ENCODE results near the gene SKIC8.

SKIC8 gene

DNA sequence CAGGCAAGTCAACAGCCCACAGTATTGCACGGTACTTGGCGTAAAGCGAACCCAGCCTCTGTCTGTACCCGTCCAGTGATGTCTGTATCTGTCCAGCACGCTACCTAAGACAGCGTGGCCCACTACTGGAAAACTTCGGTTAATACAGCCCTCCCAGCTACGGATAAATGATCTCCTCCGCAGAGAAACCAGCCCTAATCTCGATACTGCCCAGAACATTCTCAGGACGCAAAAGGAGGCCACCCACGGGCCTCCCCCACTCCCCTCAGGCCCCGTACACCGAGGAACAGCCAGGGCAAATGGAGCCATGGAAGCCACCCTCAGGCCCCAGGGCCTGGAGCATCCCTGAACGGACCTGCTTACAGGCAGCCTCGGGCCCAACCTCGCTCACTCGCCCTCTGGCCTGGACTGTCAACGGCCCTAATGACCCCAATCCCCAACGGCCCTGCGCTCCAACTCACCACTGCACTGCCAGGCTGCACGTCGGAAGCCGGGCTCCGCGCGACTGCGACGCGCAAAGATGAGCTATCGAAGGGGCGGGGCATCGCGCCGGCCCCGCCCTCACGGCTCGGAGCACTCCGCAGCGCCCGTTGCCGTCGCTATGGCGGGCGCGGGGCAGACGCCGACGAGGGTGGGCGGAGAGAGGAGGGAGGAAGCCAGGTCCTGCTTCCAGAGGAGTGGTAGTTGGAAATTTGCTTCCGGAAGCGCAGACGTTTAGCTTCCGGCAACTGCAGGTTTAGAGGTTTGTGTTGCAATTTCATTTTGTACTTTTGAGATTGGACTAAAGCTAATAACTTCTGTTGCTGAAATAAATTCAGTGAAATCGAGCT is at the start of gene SKIC8:
SKIC8 (minus strand) TSS at position 509 of the 830 bp plus-strand sequence. CDS start 3,923 bp downstream, outside the sequence.
- no peak for DNase-seq (ENCODE audit: low read depth, low spot score)

DNA sequence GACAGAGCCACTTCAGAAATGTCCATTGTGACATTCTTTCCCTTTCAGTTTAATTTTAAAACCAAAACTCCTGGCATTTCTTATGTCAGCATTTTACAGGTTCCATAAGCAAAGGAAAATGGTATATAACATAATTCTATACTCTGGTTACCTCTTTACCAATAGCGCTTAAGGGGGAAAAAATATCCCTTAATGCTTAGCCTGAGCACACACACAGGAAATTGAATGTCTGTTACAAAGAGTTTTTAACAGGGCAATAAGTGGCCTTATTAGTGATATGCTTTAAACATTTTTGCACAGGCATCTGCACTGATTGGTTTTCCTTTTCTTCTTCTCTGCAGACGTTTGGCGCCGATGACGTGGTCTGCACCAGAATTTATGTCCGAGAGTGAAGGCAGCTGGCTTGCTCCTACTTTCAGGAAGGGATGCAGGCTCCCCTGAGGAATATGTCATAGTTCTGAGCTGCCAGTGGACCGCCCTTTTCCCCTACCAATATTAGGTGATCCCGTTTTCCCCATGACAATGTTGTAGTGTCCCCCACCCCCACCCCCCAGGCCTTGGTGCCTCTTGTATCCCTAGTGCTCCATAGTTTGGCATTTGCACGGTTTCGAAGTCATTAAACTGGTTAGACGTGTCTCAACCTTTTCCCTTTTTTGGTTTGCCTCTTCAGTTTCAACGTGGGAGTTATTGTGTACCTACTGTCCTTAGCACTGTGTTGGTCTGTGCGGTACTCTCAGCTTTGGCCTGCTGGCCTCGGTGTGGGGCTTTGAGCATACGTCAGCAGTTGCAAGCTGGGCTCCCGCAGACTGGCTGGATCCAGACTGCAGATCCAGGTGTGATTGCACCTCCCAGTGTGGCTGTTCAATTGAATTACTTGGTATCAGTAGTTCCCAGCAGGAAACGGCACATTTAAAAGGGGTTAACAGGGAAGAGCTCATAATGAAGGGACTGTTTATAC is 48.5 kb upstream of the SKIC8 start:
- no peak for DNase-seq (ENCODE audit: low read depth, low spot score)

DNA sequence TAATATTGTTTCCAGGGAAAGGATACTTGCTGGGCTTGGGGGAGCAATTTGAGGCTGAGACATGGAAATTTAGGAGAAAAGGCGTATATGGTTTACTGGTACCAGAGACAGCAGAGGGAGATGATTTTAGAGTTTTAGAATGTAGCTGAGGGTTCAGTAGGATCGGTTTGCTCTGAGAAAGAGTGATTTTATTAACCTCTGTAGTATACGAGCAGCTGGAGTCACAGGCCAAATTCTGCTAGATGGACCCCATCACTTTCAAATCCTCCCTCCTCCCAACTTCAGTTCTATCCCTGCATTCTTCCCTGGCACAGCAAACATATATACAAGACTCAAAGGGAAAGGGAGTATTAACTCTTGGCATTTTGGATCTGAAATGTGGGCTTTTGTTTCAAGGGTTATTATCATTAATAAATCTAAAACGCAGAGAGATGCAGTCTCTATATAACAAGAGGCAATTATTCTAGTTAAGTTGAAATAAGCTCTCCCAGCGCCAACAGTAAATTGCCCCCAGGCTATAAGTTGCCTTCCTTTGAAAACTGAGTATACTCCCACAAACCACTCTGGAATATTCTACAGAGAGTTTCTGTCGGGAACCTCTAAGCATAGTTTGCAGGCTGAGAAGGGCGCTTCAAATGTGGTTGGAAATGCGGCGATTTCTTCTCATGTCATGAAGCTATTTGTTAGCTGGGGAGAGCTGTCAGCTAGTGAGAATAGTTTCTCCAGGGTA is 46.2 kb upstream of the SKIC8 start:
- no peak for DNase-seq (ENCODE audit: low read depth, low spot score)

DNA sequence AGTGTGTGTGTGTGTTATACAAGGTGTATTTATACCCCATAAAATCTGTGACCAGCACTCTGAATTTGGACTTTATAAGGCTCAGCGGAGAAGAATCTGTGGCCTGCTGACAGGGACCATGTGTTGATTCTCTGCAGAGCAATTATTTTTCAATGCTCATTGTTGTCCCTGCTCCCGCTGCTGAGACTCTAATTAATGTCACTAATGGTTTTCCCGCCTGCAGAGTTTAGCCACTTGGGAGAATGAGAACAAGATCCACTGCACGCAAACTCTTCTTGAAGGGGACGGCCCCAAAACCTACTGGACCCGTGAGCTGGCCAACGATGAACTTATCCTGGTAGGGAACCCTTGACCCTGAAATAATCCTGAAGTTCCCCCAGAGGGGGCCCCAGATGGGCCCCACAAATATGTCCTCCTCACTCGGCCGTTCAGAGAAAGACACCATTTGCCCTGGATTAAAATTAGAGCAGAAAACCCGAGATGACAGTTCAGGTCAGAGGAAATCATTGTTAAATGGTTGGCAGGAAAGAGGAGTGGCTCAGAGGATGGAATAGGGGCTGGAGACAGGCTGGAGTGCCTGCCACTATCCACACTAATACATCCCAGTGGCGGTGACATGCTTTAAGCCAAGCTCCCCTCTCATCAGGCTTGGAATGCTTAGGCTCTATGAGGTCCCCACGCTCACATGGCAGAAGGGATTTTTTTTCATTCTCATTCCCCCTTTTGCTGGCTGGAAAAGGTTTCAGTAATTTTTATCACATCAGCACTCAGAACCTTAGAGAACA is 44.1 kb upstream of the SKIC8 start:
- DNase-seq (ENCODE audit: low read depth, low spot score) = no peak

DNA sequence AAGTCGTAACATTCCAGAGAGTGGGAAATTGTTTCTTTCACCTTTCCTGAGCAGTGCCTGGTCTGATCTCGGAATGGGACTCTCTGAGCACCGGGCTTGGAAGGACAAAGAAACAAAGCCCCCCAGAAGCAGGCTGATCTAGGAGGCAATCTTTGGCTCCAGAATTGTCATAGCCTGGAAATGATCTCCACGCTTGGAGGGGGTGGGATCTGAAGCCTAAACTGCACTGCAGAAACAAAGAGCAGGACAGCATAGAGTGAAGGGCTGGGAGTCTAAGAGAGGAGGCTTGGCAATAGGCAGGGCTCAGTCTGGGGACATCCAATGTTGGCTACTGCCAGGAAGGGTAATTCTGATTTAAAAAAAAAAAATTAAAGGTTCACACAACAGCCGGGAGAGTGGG is 42.6 kb upstream of the SKIC8 start:
- no peak for DNase-seq (ENCODE audit: low read depth, low spot score)

DNA sequence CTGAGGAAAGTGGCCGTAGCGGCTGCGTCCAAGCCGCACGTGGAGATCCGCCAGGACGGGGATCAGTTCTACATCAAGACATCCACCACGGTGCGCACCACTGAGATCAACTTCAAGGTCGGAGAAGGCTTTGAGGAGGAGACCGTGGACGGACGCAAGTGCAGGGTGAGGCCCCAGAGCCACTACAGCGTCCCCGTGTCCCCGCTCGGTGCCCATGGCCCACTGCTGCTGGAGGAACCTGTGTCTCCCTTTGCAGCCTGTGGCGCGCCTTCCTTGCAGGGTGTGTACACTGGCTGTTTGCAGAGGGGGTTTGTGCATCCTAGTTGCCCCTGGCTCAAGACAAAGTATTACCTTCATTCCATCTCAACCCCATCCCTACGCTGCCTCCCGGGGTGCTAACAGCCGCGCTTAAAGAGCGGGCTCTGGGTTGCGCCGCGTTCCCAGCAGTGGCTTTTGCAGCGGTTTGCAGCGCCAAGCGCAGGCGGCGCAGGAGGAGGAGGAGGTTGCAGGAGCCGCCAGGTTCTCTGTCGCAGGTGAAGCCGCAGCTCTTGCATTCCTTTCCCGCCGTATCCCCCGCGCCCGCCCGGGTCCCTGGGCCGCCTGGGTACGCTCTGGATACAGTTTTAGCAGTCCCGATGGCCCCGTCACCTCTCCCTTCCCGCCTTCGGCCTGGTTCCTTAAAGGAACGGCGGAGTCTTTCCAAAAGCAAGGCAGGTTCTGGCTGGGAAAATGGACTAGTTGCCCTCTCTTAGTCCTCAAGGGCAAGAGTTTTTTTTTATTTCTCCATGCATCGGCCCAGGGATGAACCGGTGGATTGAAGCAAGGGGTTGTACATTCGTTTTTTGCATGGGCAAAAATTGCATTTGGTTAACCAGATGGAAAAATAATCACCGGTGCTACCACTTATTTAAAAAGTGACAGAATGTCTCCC is 41.9 kb upstream of the SKIC8 start:
- DNase-seq (ENCODE audit: low read depth, low spot score) = no peak

DNA sequence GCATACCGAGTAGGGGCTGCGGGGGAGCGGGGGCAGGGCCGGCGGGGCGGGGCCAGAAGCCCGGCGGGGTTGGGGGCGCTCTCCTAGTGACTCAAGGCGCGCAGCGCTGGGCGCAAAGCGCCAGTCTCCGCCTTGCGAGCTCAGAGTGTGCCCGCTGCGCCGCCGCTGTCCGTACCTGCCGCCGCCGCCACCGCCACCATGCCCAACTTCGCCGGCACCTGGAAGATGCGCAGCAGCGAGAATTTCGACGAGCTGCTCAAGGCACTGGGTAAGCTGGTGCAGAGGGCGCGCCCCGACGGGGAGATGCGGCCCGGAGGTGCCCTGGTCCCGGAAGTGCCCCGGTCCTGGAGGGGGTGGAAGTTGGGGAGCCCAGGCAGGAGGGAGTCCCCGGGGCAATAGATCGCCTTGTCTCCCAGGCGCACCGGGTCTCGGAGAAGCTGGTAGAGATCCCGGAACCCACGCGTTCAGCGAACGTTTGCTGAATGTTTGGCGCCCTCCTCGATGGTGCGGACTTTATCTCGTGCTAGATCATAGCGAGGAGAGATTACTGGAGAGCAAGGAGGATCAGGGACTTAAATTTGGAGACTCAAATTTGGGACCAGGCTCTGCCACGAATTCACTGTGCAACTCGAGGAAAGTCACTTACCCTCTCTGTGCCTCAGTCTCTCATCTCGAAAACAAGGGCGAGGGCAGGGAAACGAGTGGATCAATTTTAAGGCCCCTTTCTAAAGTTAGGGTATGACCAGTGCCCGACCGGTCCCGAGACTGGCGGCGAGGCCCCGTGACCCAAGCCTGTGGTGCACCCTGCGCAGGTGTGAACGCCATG is 41.0 kb upstream of the SKIC8 start, which contains the start of gene CRABP1:
CRABP1 (plus strand) TSS at position 123 of the 826 bp plus-strand sequence; CDS start at position 199, 76 bp downstream.
- DNase-seq (ENCODE audit: low read depth, low spot score) = no peak

DNA sequence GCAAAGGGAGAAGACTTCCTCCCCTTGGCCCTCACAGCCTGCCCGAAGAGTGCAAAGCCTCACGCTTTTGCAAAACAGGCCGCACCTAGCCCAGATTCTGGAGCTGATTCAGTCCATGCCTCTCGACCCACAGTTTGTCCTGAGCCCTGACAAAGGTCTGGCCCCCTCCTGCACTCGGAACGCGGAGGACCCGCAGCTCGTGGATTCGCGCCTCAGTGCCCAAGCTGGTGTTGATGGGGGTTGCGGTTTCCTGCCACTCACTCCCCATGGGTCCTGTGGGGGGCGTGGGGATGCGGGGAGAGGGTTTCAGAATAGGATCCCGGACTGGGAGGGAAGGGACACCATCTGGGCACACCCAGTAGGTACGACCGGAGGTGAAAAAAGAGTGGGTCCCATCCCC is 40.1 kb upstream of the SKIC8 start:
- DNase-seq (ENCODE audit: low read depth, low spot score) = no peak

DNA sequence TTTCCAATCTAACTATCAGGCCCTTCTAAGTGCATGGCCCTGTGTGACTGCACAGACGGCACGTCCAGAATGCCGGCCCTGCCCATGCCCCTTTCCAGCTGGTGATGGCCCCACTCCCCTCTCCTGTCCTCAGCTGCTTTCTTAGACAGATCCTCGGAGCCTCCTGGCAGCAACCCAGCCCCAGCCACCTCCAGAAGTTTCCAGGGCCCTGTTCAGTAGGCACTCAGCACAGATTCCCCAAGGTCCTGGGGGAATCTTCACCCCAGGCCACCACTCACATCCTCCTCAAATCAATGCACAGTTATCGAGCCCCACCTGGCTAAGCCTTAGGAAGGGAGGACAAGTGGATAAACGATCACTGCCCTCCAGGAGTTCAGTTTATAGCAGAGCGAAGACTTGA is 39.4 kb upstream of the SKIC8 start:
- no peak for DNase-seq (ENCODE audit: low read depth, low spot score)

DNA sequence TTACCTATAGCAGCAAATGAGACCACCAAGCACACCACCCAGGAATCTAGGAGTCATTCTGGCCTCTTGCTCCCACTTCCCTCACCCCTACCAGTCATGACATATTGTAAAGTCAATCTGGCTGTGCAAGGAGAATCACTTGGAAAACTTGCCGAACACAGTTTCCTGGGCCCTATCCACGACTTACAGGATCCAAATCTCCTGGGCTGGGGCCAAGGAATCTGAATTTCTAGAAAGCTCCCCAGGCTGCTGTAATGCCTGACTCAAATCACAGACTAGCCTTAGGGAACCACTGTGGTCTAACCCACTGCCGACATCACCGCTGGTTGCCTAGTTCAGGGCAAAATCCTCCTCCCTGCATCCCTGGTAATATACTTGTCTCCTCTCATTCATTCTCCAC is 36.6 kb upstream of the SKIC8 start:
- DNase-seq (ENCODE audit: low read depth, low spot score) = no peak

DNA sequence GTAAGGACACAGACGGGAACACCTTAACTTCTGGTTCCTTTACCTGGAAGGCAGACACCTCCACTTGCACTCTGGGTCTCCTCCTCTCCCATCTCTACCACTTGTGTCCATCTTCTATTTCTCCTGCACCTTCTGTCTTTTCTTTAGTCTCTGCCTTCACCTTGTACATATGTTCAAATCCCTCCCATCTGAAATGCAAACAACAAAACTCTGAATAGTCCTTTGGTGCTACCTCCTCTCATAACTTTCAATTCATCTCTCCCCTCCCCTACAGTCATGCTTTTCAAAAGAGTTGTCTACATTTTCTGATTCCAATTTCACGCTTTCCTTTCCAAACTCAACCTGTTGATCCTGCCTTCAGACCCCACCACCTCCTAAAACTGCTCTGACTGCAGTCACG is 35.4 kb upstream of the SKIC8 start:
- DNase-seq (ENCODE audit: low read depth, low spot score) = no peak

DNA sequence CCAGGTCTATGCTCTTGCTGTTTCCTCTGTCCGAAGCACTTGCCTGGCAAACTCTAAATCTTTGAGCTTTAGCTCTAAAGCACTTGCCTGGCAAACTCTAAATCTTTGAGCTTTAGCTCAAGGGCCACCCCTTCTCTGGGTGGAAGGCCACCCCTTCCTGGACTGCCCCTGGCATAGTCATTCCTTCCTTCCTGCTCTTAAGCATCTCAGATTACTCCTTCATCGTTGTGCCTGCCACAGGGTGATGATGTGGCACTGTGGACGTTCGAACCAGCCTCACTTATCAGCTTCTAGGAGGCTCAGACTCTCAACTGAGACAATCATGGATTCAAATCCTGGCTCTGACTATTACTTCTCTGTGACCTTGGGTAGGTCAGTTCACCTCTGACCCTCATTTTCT is 30.2 kb upstream of the SKIC8 start:
- DNase-seq (ENCODE audit: low read depth, low spot score) = no peak

DNA sequence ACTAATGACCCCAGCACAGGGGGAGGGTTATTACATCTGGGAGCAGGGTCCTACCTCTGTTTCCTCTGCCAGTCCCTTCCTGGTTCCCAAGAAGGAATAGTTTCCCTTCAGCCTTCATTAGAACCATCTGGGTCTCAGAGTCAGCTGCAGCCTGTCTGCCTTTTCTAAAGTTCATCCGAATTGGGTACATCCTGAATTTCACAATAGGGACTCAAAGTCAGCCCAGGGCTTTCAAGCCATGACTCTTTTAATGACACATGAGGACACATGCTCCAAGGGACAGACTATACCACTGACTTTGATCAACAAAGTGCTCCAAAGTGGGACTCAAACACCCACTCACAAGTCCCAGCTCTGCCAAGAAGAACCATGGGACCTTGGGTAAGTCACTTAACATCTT is 28.1 kb upstream of the SKIC8 start:
- no peak for DNase-seq (ENCODE audit: low read depth, low spot score)

DNA sequence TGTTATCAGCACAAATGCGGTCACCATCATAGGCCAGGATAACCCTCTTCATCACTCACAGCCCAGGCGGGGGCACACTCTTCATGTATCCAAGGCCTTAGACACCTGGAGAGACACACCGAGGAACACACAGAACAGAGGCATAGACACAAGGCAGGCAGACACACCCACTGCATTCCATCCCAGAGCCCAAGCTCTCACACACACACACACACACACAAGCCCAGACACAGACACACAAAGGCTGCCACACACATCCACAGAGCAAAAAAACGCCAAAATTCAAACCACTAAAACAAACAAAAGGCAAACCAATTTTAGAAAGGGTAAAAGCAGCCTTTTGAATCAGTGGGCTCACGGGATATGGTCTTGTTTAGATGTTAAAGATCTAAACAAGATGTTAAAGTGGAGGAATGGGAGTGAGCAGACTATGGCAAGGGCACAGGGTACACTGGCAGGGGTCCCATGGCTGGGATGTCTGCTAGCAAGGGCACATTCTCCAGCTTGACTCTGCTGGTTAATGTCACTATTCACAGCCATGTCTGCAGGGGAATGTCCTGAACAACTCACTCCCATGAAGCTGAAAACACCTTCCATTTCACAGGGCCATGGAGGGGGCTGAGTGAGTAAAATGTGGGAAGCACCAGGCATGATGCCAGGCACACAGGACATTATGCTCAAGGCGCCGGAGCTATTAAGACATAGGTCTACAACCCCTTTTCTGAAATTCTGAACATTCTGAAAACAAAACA is 25.9 kb upstream of the SKIC8 start:
- no peak for DNase-seq (ENCODE audit: low read depth, low spot score)

DNA sequence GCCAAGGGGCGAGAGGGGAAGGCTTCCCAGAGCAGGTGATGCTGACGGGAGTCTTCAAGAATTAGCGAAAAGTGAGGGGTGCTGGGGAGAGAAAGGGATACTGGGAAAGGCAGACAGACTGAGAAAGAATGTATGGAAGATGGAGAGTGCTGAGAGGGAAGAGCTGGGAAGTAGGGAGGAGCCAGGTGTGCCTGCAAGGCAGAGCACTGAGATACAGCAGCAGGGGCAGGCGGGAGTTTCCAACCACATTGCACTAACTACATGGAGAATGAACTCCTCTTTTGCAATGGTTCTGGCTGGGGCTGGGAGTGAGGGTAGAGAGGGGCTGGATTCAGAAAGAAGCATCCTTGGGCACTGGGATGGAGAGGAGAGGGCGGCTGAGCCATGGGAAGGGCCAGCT is 24.7 kb upstream of the SKIC8 start:
- DNase-seq (ENCODE audit: low read depth, low spot score) = no peak

DNA sequence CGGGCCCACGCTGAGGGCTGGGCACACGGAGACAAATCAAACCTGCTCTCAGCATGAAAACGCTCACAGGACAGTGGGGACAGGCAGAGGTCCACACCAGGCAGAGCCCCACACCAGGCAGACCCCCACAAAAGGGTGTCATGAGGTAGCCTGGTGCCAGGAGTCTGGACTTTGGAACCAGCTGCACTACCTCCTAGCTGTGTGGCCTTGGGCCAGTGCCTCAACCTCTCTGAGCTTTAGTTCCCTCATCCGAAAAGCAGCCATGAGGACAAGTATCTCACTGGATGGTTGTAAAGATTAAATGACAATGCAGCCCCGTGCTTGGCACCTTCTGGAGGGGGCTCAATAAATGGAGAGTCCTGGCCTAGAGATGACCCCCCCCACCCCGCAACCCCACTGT is 24.3 kb upstream of the SKIC8 start:
- no peak for DNase-seq (ENCODE audit: low read depth, low spot score)

DNA sequence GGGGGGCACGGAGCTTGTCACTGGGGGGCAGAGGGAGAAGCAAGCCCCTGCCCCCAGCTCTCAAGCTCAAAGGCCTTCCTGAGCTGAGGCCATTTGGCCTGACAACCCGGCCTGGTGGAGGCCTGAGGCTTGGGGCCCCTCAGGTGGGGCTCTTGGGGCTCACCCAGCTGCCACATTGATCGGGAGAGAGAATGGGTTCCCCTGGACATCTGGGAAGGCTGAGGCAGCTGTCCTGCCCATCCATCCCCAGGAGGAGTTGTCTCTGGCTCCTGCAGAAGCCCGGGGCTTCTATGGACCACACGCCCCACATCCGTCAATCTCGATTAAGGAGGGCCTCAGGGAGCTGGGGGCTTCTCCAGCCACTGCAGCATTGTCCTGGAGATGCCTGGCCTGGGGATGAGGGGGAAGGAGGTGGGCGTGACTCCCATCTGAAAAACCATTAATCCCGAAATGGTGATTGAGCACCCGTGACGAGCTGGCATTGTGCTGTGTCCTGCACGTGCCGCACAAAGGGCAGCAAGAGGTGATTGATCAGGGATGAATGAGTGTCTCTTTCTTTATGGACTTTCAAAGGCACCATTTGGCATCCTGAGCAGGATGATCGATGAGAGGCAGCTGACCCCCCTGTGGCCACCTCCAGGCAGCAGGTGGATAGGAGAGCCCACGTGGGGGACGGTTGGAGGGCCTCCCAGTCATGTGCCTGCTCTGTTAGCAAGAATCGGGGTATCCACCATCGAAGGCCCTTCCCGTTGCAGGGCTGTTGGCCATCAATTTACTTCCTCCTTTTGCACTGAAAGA is 23.5 kb upstream of the SKIC8 start:
- DNase-seq (ENCODE audit: low read depth, low spot score) = no peak

All from iPS DF 19.7 (cell line).